Breast epithelium (tissue), 4 donors: ENCODE data around the gene ZNF48. TPM values are rescaled to one million over a fixed set of nuclear protein-coding genes. Genes with fewer than 3 reads are reported as not detected.

ENCODE experiments used
- DNase-seq, 2 donors: peaks; one replicate each; pipeline ENCODE4 v3.0.0-alpha.2; 2019; ENCODE audit warnings: low spot score in 2 of 2
- H3K27ac ChIP-seq, 2 donors: fragments of 200-600 bp; sonication (generic) in 1 of 2; one replicate each; pipeline ENCODE4 v1.5.1; 2016 to 2019; ENCODE audit warnings: mild to moderate bottlenecking in 1 of 2
- H3K27me3 ChIP-seq, 2 donors: fragments of 200-600 bp; sonication (generic) in 1 of 2; one replicate each; pipeline versions ENCODE4 v1.5.1 to v1.6.0; 2017 to 2019; ENCODE audit warnings: control low read depth in 1 of 2, mild to moderate bottlenecking in 1 of 2
- H3K36me3 ChIP-seq: fragments of 200-600 bp; one replicate; pipeline ENCODE4 v1.5.1; 2019
- H3K4me1 ChIP-seq, 2 donors: fragments of 200-600 bp; sonication (generic); one replicate each; pipeline ENCODE4 v1.5.1; 2016 to 2019; ENCODE audit warnings: control low read depth in 1 of 2
- H3K4me3 ChIP-seq, 3 donors: fragments of 200-600 bp; sonication (generic); 1 replicate in 2 of 3; 2 replicates in 1 of 3; pipeline ENCODE4 v1.5.1; 2016 to 2019; ENCODE audit warnings: mild to moderate bottlenecking in 3 of 3, moderate library complexity in 2 of 3
- H3K9me3 ChIP-seq, 2 donors: fragments of 200-600 bp; sonication (generic) in 1 of 2; one replicate each; pipeline ENCODE4 v1.5.1; 2016 to 2019; ENCODE audit warnings: control low read depth in 1 of 2
- CTCF ChIP-seq, 3 donors: fragments of 450-650 bp; IDR thresholded peaks; one replicate each; pipeline ENCODE4 v1.5.1; 2016 to 2017; ENCODE audit warnings: antibody characterized with exemption in 3 of 3, mild to moderate bottlenecking in 3 of 3, moderate library complexity in 3 of 3
- POLR2A ChIP-seq: fragments of 450-650 bp; IDR thresholded peaks from one replicate; pipeline ENCODE4 v1.6.1; 2016; ENCODE audit warnings: antibody characterized with exemption, mild to moderate bottlenecking, moderate library complexity
- POLR2AphosphoS5 ChIP-seq, 3 donors: sonication (generic); formaldehyde crosslinking; IDR thresholded peaks; one replicate each; pipeline ENCODE4 v1.6.1; 2017; ENCODE audit warnings: antibody characterized with exemption in 3 of 3
- intact Hi-C: fragments of 100-400 bp; cut with DNase I; formaldehyde crosslinking; loops from one replicate; pipeline ENCODE4 v1.15.1; 2023; ENCODE audit warnings: low total_unique reads
- total RNA-seq, 3 donors: library from RNA; depleted of rRNA; stranded (reverse); fragments of >200 nt; gene quantifications; one replicate each; pipeline ENCODE4 v1.1.0, GENCODE V29; 2016

Gene ZNF48
- total RNA-seq, 3 donors from 2014 or later, result 4.8 to 9.5 (median 6.2) TPM

GRCh38 chr16:30416624-30417528 is 21.7 kb downstream of the ZNF48 start:
- H3K4me1 ChIP-seq, result no peaks in the 10 kb centered on the region
- no peaks in the 10 kb centered on the region for H3K36me3 ChIP-seq
- no peaks in the 10 kb centered on the region for H3K27me3 ChIP-seq
- no peak for DNase-seq
- peak overlapping the region; percentile 76 to 81 for H3K27ac ChIP-seq
- intact Hi-C loops, result loop anchor here (10.0 kb wide), 1 partner anchor 322 kb away; the partner anchor contains the start of genes TBX6 and YPEL3
- H3K9me3 ChIP-seq, result no peaks in the 10 kb centered on the region
- peak overlapping the region; percentile 51 to 72 (median 70) for H3K4me3 ChIP-seq
- no peak for TF ChIP-seq CTCF (IDR thresholded peaks at IDR 0.05)
- TF ChIP-seq POLR2AphosphoS5 (IDR thresholded peaks at IDR 0.05), result no peak
- TF ChIP-seq POLR2A, result no peak

GRCh38 chr16:30417529-30418349 is 22.5 kb downstream of the ZNF48 start:
- H3K36me3 ChIP-seq, result no peaks in the 10 kb centered on the region
- peak; percentile 46 to 75 for DNase-seq
- intact Hi-C loops, result loop anchor here (10.0 kb wide), 1 partner anchor 323 kb away; the partner anchor contains the start of genes TBX6 and YPEL3
- H3K27me3 ChIP-seq, result no peaks in the 10 kb centered on the region
- TF ChIP-seq POLR2A, result no peak
- peak; percentile 56 to 80 (median 69) for TF ChIP-seq POLR2AphosphoS5 (IDR thresholded peaks at IDR 0.05)
- peak overlapping the region; percentile 51 to 72 (median 70) for H3K4me3 ChIP-seq
- H3K9me3 ChIP-seq, result no peaks in the 10 kb centered on the region
- no peaks in the 10 kb centered on the region for H3K4me1 ChIP-seq
- H3K27ac ChIP-seq, result peak overlapping the region; percentile 76 to 81

GRCh38 chr16:30418350-30419181 is 23.3 kb downstream of the ZNF48 start:
- no peaks in the 10 kb centered on the region for H3K36me3 ChIP-seq
- H3K27ac ChIP-seq, result peak overlapping the region; percentile 76 to 81
- H3K4me3 ChIP-seq, result peak overlapping the region; percentile 51 to 72 (median 70)
- intact Hi-C loops, result loop anchor here (10.0 kb wide), 1 partner anchor 324 kb away; the partner anchor contains the start of genes TBX6 and YPEL3
- H3K4me1 ChIP-seq, result no peaks in the 10 kb centered on the region
- no peaks in the 10 kb centered on the region for H3K27me3 ChIP-seq
- TF ChIP-seq POLR2A (no peak), POLR2AphosphoS5 (IDR thresholded peaks at IDR 0.05) (no peak), CTCF (IDR thresholded peaks at IDR 0.05) (no peak)
- no peaks in the 10 kb centered on the region for H3K9me3 ChIP-seq
- no peak for DNase-seq

GRCh38 chr16:30421010-30421409 is 25.8 kb downstream of the ZNF48 start:
- intact Hi-C loops, result loop anchor here (10.0 kb wide), 1 partner anchor 104 kb away; the partner anchor contains the start of gene ZNF768

More at GRCh38 chr16:30421010-30421409, 25.8 kb downstream of the ZNF48 start:
- H3K27me3 ChIP-seq, result no peaks in the 10 kb centered on the region
- TF ChIP-seq POLR2A, result no peak
- no peak for TF ChIP-seq CTCF (IDR thresholded peaks at IDR 0.05)
- no peak for TF ChIP-seq POLR2AphosphoS5 (IDR thresholded peaks at IDR 0.05)
- H3K27ac ChIP-seq, result no peak overlapping the region
- no peaks in the 10 kb centered on the region for H3K36me3 ChIP-seq
- no peak overlapping the region for H3K4me3 ChIP-seq
- H3K9me3 ChIP-seq, result no peaks in the 10 kb centered on the region
- no peak for DNase-seq
- no peaks in the 10 kb centered on the region for H3K4me1 ChIP-seq
